Stimulated activated CD4-positive, alpha-beta T cell treated with anti-CD3 and anti-CD28 coated beads, TNF-alpha, amount 100 ng/mL, for 4 hours (primary cell): Measurements from ENCODE around the gene COL4A2.

ENCODE experiments used
- DNase-seq, 3 experiments: peaks; one replicate each; pipeline ENCODE4 v3.0.0-alpha.2; 2020; ENCODE audit warnings: low read depth in 3 of 3

COL4A2 gene

DNA sequence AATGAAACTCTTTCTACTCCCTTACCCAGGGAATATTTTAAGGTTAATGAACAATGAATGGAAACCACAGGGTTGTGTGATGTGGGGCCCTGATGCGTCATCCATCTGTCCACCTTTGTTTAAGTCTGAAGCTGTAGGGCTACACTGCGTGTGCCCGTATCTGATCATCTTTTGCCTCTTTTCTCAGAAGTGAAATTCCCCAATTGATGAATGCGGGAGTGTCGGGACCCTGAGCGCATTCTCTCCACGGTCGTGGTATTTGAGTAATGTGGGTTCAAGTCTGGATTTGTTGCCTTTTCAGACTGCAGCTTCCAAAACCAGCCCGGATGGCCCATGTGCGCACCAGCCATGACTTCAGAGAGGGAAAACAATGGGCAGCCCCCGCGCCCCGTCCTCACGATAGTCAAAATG lies 112.3 kb downstream of the COL4A2 start:
- DNase-seq: no peak

DNA sequence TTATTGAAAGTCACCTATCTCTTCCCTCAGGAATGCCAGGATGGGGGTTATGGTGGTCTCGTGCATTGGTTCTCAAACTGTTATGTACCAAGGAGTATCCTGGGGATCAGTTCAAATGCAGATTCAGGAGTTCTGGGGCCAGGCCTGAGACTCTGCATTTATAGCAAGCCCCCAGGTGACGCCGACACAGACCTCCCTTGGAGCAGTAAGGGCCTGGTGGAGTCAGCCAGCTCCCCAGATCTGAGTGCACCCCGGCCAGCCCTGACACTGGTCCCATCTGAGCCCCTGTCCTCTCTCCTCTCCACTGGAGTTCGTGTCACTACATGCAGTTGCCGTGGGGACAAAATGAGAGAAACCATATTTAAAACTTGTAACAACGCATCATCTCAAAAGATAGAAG lies 112.9 kb downstream of the COL4A2 start:
- DNase-seq: no peak

DNA sequence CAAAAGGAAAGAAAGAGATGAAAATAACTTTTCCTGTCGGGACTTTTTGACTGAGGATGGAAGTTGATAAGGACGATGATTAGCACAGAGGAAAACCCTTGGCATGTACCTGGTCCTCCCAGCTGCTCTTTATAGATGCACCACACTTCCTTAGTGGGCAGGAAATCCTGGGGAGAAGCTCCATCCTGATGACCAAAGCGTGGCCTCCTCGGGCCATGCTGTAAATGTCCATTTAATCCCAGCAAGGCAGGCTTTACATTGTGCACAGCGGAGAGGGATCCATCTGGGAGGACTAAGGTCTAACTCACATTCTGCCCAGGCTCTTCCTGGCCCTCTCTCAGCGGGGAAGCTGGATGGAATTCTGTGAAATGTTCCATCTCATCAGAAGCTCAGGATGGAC lies 113.5 kb downstream of the COL4A2 start:
- DNase-seq: no peak

DNA sequence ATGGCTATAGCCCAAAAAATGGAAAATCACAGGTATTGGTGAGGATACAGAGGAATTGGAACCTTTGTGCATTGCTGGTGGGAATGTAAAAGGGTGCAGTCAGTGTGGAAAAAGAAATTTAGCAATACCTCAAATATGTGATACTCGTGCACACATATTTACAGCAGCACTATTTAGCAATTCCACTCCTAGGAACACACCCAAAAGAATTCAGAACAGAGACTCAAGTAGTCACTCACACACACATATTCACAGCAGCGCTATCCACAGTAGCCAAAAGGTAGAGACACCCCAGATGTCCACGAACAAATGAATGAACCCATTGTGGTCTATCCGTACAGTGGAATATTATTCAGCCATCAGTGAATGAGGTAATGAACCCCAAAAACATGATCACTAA lies 114.0 kb downstream of the COL4A2 start:
- DNase-seq: no peak

DNA sequence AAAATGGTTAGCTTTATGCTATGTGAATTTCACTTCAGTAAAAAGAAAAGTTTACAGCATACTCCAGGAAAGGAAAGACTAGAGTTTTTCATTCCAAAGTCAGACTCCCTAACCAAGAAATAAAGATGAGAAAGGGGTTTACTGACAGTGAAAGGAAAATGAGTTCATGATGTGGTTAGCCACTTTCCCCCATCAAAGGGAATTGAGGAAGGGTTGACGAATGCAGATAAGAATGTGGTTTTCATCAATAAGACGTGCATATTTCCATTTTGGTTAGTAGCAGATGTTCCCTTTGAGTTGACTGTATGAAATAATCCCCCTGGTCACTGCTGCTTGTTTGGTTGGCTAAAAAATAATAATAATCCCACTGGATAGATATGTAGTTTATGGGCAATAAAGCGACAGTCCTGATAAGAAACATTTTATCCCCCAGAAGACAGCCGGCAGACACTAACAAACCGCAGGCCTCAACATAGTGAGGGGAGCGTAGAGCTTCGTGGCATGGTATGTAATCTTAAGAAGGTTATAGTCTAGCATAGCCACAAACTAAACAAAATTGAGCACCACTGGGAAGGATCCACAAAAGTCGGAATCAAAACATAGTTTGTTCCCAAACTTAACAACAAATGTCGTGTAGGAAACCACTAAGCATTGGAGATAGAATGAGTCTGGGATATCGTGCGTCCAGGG lies 114.8 kb downstream of the COL4A2 start:
- DNase-seq: no peak

DNA sequence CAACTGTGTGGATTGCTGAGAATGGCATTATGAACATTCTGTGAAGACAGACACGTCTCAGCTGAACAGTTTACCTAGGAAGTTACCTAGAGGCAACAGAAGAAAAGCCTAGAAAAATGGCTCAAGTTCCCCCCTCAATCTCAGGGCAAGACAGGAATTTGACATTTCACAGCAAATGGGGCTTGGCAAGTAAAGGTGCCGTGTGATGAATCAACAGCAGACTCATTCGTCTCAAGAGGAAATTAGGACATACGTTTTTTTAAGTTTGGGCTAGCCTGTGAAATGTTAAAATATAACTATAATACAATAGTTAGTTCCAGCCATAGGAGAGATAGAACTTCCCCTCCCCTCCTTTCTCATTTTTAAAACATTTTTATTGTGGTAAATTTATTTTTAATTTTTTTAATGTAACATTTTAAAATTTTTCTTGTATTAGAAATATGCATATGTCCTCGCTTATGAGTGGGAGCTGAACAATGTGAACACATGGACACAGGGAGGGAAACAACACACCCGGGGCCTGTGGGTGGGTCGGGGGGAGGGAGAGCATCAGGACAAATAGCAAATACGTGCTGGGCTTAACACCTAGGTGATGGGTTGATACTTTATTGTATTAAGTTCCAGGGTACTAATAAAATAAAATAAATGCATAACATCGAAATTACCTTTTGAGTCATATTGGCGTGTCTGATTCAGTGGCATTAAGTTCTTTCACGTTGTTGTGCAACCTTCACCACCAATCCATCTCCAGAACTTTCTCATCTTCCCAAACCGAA lies 116.0 kb downstream of the COL4A2 start:
- DNase-seq: no peak

DNA sequence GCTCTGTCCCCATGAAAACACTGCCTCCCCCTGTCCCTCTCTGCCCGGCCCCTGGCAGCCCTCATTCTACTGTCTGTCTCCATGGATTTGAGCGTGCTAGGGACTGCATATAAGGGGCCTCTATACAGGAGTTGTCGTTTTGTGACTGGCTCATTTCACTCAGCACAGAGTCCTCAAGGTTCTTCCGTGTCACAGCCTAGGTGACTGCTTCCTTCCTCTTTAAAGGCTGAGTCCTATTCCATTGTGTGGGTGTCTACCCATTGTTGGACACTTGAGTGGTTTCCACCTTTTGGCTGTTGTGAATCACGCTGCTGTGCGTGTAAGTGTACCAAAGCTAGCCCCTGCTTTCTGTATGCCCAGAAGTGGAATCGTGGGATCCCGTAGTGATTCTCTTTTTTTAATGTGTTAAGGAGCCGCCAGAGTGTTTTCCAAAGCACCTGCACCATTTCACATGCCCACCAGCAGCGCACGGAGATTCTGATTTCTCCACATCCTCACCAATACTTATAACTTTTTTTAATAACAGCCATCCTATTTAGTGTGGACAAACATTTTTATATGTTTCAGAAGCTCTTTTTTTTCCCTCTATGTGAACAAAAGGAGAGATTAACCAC lies 116.7 kb downstream of the COL4A2 start:
- DNase-seq: no peak

DNA sequence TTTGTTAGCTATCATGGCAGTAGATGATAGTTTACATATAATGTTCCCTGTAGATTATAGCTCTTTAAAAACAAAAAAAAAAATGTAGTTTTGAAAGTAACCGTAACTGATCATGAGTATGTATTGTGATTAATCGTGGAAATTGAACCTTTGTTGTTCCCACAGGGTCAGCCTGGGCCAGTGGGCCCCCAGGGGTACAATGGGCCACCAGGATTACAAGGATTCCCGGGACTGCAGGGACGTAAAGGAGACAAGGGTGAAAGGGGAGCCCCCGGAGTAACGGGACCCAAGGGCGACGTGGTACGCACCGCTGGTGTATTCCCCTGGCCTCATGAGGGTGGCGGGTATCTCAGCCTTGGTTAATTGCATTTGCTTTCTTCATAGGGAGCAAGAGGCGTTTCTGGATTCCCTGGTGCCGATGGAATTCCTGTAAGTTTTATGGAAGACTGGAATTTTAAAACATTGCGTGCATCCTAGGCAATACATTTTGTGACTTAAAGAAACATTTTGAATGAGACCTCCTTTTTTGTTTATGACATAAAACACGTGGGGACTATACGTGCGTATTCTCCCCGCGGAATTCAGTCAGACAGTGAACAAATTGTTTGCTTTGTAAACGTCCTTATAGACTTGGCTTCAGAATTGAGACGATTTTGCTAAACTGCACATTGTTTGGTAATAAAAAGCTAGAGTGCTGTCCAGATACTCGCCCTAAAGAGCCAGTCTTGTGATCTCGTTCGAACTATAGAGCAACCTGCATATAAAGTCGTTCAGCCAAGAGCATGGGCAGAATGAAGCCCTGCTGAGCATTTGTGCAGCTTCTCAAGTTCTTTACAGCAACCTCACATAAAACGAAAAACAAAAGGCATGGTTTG lies 117.7 kb downstream of the COL4A2 start:
- DNase-seq: no peak

DNA sequence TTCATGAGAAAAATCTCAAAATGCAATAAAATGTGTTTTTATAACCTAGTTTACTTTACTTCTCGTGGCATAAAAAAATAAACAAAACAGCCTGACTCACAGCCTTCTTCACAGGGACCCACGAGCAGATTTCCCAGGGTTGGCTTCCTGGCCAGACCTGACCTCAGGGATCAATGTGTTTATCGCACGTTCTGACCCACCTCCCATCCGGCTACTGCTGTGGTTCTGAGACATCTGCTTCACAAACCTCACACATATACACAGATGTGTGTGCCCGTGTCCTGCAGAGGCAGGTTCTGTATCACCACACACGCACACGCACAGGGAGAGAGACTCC lies 118.3 kb downstream of the COL4A2 start:
- no peak for DNase-seq

DNA sequence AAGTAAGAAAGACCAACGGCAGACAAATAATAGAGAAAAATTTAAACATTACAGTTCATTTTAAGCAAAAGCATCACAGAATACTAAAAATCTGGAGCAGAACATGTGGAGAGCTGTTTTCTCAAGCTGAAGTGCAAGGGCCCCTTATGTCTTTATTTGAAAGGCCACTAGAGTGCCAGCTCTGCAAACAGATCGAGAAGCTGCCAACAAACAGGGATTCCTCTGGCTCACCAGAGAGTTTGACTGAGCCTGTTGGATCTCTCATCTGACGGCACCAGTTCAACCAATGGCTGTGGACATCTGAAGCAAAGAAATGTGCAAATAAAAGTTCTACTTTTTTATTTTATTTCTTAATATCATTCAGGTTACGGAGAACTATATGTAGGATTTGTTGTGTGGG lies 119.7 kb downstream of the COL4A2 start:
- no peak for DNase-seq

DNA sequence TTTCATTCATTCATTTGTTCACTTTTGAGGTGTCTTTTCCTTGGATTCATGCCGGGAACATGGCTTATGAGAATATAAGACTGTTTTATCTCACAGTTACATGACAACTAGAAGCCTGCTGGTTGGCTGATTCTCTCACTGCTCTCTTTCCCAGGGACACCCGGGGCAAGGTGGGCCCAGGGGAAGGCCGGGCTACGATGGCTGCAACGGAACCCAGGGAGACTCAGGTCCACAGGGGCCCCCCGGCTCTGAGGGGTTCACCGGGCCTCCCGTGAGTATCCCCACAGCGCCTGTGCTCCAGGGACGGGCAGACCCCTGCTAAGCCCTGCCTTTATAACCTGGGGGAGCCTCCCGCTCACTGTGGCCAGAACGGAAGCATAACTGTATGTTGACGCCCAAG lies 121.2 kb downstream of the COL4A2 start:
- DNase-seq: no peak

DNA sequence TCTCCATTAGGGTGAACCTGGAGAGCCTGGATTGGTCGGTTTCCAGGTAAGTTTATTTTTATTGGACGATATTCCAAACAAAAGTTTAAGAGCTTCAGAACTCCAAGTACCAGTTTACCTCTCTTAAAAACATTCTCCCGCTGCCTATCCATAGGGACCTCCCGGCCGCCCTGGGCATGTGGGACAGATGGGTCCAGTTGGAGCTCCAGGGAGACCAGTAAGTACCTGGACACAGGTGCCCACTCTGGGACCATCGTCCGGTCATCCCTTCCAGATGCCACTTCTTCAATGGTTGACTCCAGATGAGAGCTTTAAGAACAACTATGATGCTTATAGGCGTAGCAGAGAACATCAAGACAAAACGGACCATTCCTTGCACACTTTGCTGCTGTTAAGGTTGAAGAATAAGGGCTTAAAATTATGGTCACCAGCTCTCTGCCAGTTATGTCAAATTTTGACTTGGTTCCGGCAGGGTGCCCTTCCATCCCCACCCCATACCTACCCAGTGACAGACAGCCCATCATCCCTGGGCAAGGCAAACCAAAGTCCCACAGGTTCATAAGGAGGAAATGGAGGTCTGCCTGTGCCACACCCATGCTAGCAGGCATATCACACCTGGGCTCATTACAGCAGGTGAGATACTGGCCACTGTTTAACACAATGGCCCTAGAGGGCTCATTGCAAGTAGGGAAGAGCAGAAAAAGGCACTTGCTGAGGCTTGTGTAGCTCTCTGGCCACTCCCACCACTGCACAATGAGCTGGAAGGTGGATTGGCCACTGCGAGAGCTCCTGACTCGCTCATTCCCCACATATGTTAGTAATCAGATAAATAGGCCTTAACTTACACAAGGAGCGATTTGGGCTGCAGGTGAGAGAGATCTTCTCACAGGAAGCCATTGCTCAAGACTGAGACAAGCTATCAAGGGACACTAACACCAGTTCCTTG lies 123.6 kb downstream of the COL4A2 start:
- no peak for DNase-seq

DNA sequence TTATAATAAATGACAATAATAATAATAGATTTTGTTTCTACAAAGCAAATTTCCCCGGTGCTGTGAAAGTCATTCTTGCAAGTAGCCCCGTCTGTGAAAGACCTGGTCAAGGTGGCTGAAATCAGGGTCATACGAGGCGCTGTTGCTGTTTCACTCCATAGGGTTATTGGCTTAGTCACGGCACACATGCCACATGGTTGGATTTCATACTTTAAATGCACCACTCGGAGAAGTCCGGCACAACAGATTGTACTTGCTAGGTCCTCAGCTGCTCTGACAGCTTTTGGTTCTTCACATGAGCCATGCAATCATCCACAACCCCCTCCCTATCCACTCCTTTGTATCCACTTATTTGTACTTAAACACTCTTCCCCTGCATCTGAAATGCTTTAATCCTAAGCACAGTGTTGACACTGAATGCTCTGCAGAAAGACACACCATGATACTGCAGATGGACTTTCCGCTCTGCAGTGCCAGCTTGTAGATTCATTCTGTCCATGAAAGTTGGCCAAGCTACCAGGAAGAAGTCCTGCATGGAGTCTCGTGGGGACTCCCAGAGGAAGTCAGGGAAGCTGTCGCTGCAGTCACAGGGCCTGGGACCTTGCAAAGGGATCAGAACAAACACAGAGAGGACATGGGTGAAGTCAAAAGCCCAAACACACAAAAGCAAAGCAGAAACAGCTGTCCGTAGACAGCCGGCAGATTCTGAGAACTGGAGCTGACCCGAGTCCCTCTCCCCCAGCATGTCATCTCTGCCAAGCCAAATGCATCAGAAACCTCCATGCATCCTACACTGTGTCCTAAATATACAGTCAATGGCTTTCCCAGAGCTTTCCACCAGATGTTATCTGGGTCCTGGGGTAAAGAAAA lies 124.6 kb downstream of the COL4A2 start:
- DNase-seq: no peak

DNA sequence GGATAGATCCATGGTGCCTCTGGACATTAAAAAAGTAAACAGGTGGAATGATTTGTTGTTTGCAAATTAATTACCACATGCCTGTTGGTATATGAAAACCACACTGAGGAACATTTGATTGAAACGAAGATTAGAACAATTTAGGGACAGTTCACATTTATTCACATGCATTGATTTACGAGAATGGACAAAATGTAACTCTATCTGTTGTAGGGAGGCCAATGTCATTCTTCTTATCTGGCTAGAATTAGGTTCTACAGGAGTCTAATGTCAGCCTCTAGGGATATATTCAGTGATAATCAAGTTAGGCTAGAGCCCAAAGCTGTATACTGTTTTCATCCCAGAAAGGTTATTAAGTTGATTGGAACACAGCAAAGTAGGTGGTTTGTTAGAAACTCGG lies 125.4 kb downstream of the COL4A2 start:
- no peak for DNase-seq

DNA sequence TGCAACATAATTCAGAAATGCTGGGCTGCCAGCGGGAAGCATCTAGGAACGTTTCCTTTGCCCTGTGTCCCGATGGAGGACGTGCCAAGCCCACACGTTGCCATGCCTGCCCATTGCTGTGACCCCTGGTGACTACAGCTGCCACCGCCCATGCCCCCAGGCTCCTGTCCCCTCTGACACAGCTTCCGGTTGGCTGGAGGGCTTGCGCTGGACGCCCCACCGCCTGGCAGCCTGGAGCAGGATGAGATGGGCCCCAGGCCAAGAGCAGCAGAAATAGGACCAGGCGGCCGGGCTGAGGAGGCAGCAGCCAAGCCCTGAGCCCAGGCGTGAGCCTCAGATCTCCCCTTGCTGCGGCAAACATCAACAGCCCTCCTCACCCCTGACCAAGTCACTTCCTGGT lies 125.9 kb downstream of the COL4A2 start:
- no peak for DNase-seq

DNA sequence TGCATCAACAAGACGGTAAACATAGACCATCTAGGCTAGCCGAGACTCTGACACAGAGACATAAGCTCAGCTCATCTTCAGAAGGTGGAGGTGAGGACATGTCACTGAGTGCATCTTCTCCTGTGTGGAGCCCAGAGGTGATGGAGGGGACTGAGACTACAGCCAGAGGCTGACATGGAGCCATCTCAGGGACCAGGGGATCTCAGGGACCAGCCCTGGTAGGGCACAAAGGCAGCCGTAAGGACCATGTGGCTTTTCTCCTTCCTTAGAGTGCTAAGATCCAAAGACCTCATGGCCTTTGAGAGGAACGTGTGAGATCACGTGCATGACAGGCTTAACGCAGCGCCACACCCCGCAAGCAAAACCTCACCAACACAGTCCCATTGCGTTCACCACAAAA lies 127.5 kb downstream of the COL4A2 start:
- no peak for DNase-seq

DNA sequence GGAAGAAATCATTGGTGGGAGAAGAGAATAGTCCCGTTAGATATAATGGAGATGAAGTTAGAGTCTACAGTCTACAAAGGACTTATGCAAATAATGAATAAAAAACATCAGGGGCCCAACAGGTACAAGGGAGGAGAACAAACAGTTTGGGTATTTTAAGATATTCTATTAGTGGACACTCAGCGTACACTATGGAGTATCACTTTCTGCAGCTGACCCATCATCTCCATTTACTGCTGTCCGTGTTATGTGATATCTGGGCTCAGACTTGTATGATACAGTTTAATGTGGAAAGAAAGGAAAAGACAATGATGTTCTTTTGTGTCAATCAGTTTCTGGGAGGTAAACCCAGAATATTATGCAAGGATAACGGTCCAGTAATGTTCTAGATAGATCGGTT lies 128.2 kb downstream of the COL4A2 start:
- no peak for DNase-seq

DNA sequence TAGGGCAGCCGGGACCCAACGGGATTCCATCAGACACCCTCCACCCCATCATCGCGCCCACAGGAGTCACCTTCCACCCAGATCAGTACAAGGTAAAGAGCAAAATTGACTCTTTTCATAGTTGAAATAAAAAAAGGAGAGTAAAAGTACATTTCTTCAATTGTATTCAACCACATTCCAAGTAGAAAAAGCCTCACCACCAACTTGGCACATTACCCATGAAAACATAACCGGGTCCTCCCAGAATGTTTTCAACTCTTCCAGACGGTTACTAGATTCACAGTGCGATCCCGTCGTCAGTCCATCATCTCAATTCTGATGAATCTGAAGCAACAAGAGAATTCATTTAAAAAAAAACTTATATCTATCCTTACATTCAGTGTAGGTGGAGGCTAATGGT lies 129.2 kb downstream of the COL4A2 start:
- no peak for DNase-seq

DNA sequence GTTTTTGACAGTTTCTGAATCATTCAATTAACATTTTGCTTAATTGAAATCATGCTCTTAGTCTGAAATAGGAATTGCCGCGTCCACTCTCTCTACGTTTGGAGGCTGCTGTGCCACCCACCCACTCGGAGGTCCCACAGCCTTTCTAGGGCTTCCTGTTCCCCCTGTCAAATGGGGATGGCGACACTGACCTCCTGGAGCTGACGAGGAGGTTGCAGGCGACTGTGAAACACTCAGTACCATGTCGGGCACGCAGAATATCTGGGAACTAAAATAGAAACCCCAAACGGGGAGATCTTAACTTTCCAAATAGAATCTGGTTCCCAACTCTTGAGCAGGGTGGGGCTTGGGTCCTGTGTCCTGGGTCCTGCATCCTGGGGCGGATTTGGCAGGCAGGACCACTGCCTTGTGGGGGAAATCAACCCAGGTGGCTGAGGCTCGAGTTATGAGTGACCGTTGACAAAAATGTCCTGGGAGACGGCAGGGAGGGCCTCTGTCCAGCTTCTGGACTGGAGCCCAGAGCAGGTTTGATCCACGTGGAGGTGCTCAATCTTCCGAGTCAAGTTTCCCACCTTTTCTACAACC lies 129.8 kb downstream of the COL4A2 start:
- no peak for DNase-seq

DNA sequence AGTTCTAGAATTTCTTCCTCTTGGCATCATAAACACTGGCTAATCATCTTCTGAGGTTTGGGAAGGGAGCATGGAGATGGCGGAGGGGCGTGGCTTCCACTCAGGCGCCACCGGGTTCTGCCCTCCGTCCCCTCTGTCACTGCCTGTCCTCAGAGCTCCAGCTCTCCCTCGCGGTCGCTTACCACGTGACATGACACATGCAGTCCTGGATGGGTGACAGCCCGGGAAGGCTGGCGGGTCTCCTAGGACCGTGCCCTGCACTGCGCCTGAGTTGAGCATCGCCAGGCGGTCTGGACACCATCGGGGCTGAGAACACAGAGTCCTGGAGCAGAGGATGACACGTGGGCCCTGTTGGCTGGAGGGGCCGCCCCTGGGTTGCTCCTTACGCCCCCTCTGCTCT lies 131.1 kb downstream of the COL4A2 start:
- no peak for DNase-seq
